K562 (cell line): ENCODE measurements around the gene NT5C1A. TPM values are rescaled to one million over a fixed set of nuclear protein-coding genes. Genes with fewer than 3 reads are reported as not detected.

ENCODE experiments used
- CHD1 ChIP-seq: fragments of 200-600 bp; sonication (generic); IDR thresholded peaks from one replicate; pipeline ENCODE4 v1.6.1; 2012; ENCODE audit warnings: mild to moderate bottlenecking, moderate library complexity, low read length, inconsistent platforms
- EP400 ChIP-seq: fragments of 450-650 bp; IDR thresholded peaks from 2 replicates; pipeline ENCODE4 v1.6.1; 2017; ENCODE audit warnings: antibody characterized with exemption, mild to moderate bottlenecking, moderate library complexity
- ERF ChIP-seq: fragments of 450-650 bp; formaldehyde crosslinking; IDR thresholded peaks from 2 replicates; pipeline ENCODE4 v1.4.0; 2020; ENCODE audit warnings: mild to moderate bottlenecking, mixed read lengths
- ESRRA ChIP-seq: fragments of 450-650 bp; IDR thresholded peaks from 2 replicates; pipeline ENCODE4 v1.6.1; 2014; ENCODE audit warnings: low read depth, mild to moderate bottlenecking, moderate library complexity, borderline replicate concordance
- GATAD2B ChIP-seq: fragments of 450-650 bp; IDR thresholded peaks from 2 replicates; pipeline ENCODE4 v1.6.1; 2017; ENCODE audit warnings: mild to moderate bottlenecking, borderline replicate concordance
- HDAC3 ChIP-seq: fragments of 450-650 bp; IDR thresholded peaks from 2 replicates; pipeline ENCODE4 v1.6.1; 2018; ENCODE audit warnings: borderline replicate concordance, mild to moderate bottlenecking, moderate library complexity; ENCODE audit not compliant: partially characterized antibody
- KDM4B ChIP-seq, 2 experiments: fragments of 450-650 bp in 1 of 2; sonication (generic) in 1 of 2; IDR thresholded peaks; 2 replicates each; pipeline ENCODE4 v1.6.1; 2016 to 2017; ENCODE audit warnings: borderline replicate concordance in 2 of 2, antibody characterized with exemption in 1 of 2, low read depth in 1 of 2, mild to moderate bottlenecking in 1 of 2
- L3MBTL2 ChIP-seq: fragments of 450-650 bp; IDR thresholded peaks from 2 replicates; pipeline ENCODE4 v1.6.1; 2016; ENCODE audit warnings: mild to moderate bottlenecking, moderate library complexity
- MTF1 ChIP-seq: fragments of 250-450 bp; sonication (Bioruptor Pico); IDR thresholded peaks from 2 replicates; pipeline ENCODE4 v1.9.0; 2021; ENCODE audit warnings: moderate library complexity, mild to moderate bottlenecking, inconsistent platforms, borderline replicate concordance
- NR2C1 ChIP-seq, 2 experiments: fragments of 450-650 bp; IDR thresholded peaks; 2 replicates each; pipeline ENCODE4 v1.6.1; 2017; ENCODE audit warnings: mild to moderate bottlenecking in 2 of 2, antibody characterized with exemption in 1 of 2, inconsistent platforms in 1 of 2, missing compliant biosample characterization in 1 of 2, missing genetic modification characterization in 1 of 2
- REST ChIP-seq, 2 experiments: fragments of 450-650 bp; formaldehyde crosslinking in 1 of 2; IDR thresholded peaks; 2 replicates each; pipeline versions ENCODE4 v1.4.0 to v1.6.1; 2014 to 2020; ENCODE audit warnings: mild to moderate bottlenecking in 2 of 2, borderline replicate concordance in 1 of 2, low read depth in 1 of 2
- RUNX1 ChIP-seq: sonication (generic); IDR thresholded peaks from 2 replicates; pipeline ENCODE4 v1.6.1; 2016; ENCODE audit warnings: antibody characterized with exemption, low read depth
- TAF7 ChIP-seq: fragments of 450-650 bp; IDR thresholded peaks from 2 replicates; pipeline ENCODE4 v1.6.1; 2016; ENCODE audit warnings: missing genetic modification characterization, missing compliant biosample characterization
- TCF7L2 ChIP-seq: fragments of 150-350 bp; IDR thresholded peaks from 2 replicates; pipeline ENCODE4 v1.6.1; 2016; ENCODE audit warnings: low read depth, mild to moderate bottlenecking, low read length, moderate library complexity
- ZC3H8 ChIP-seq: fragments of 450-650 bp; IDR thresholded peaks from 2 replicates; pipeline ENCODE4 v1.6.1; 2017
- ZKSCAN1 ChIP-seq: fragments of 150-350 bp; IDR thresholded peaks from 2 replicates; pipeline ENCODE4 v1.6.1; 2016; ENCODE audit warnings: low read depth, low read length
- ZNF449 ChIP-seq: fragments of 250-450 bp; sonication (Bioruptor Pico); IDR thresholded peaks from 2 replicates; pipeline ENCODE4 v1.8.0; 2022; ENCODE audit warnings: moderate library complexity, mild to moderate bottlenecking, inconsistent platforms
- polyA plus RNA-seq, 8 experiments: library from polyadenylated mRNA; depleted of rRNA in 4 of 8; stranded (reverse) in 5 of 8; unstranded in 3 of 8; fragments of >200 nt; fragmentation: Nextera tagmentation in 2 of 8; fragmentation: Illumina TruSeq in 1 of 8; extraction: Ambion mirVana in 2 of 8; extraction: Trizol in 1 of 8; gene quantifications; 2 replicates each; pipeline versions ENCODE4 v1.2.1 to v1.2.3, GENCODE V29; 2011 to 2014; ENCODE audit warnings: inconsistent platforms in 1 of 8, missing spikeins in 1 of 8
- total RNA-seq, 7 experiments: library from RNA; depleted of rRNA in 6 of 7; stranded (reverse); fragments of >200 nt in 6 of 7; fragmentation: Illumina TruSeq in 2 of 7; extraction: Trizol in 2 of 7; gene quantifications; 2 replicates each; pipeline versions ENCODE4 v1.2.1 to v1.2.3, GENCODE V29; 2011 to 2021; ENCODE audit warnings: low replicate concordance in 1 of 7

The NT5C1A gene
- total and polyA plus RNA-seq, 9 of the 15 experiments (the other 6 are each of a cell fraction or from before 2014, with no cell fraction given), result not detected

- no peak for TF ChIP-seq TAF7 (tag)
- peak; percentile 46; the same call in 1 of the 2 replicates for TF ChIP-seq GATAD2B
- peak; percentile 76 for TF ChIP-seq REST (IDR thresholded peaks at IDR 0.05; ENCODE audit: borderline replicate concordance)
- peak; percentile 15; the same call in 1 of the 2 replicates for TF ChIP-seq REST (CRISPR knock-in tag; IDR thresholded peaks at IDR 0.05; ENCODE audit: low read depth)
- peak; percentile 57; the same call in 1 of the 2 replicates for TF ChIP-seq ZKSCAN1
- TF ChIP-seq EP400, result peak; percentile 39; the same call in 1 of the 2 replicates
- TF ChIP-seq ERF (CRISPR knock-in tag), result 0 out of 2 replicates have a peak, but pooled peaks have one; percentile 36
- TF ChIP-seq CHD1, result peak; percentile 53
- TF ChIP-seq ESRRA, result peak; percentile 52; the same call in 1 of the 2 replicates
- TF ChIP-seq TCF7L2, result no peak
- peak; percentile 62; the same call in 1 of the 2 replicates for TF ChIP-seq RUNX1
- 0 out of 2 replicates have a peak, but pooled peaks have one; percentile 38 for TF ChIP-seq ZC3H8
- TF ChIP-seq HDAC3, result peak; percentile 60
- no peak for TF ChIP-seq KDM4B (IDR thresholded peaks at IDR 0.05; ENCODE audit: borderline replicate concordance in 2 of 2, low read depth in 1 of 2)
- TF ChIP-seq L3MBTL2, result peak; percentile 65; the same call in 1 of the 2 replicates
- TF ChIP-seq MTF1 (CRISPR knock-in tag), result 0 out of 2 replicates have a peak, but pooled peaks have one; percentile 10
- TF ChIP-seq ZNF449, result no peak
- peak; percentile 39 for TF ChIP-seq NR2C1 (IDR thresholded peaks at IDR 0.05)
- TF ChIP-seq NR2C1 (tag; IDR thresholded peaks at IDR 0.05), result peak; percentile 23; the same call in 1 of the 2 replicates
These were observed 39.4 kb upstream of the NT5C1A start (continued) for GRCh38 chr1:39711104-39711965.
